Stimulated activated CD4-positive, alpha-beta T cell treated with anti-CD3 and anti-CD28 coated beads, Interleukin-4, amount 100 ng/mL, for 4 hours (primary cell): ENCODE data around the gene BCDIN3D.
A peak's percentile ranks its signal among the peaks of the same experiment; 100 is the strongest.
"Not testable (repeated sequence)": the region's sequence is repeated elsewhere in the genome, so short reads cannot be mapped to it uniquely, and the experiment has no call there.

Source experiments
- DNase-seq, 2 experiments: peaks; one replicate each; pipeline ENCODE4 v3.0.0-alpha.2; 2020

The BCDIN3D gene

GRCh38 chr12:49842519-49843352, at the start of gene BCDIN3D:
TSS of gene BCDIN3D (minus strand) at chr12:49843106. CDS start at chr12:49843087, 19 bp downstream.
- peak; percentile 90 to 95 for DNase-seq

GRCh38 chr12:49892084-49892731, 49.3 kb upstream of the BCDIN3D start:
- no peak for DNase-seq

- no peak for DNase-seq
These were observed 48.6 kb upstream of the BCDIN3D start for GRCh38 chr12:49891476-49891875.

- DNase-seq = no peak
These were observed 48.1 kb upstream of the BCDIN3D start for GRCh38 chr12:49891012-49891411.

GRCh38 chr12:49890096-49890461, 47.2 kb upstream of the BCDIN3D start:
- DNase-seq = no peak

- DNase-seq = no peak
These were observed 46.6 kb upstream of the BCDIN3D start for GRCh38 chr12:49889361-49890095.

- no peak for DNase-seq
These were observed 45.7 kb upstream of the BCDIN3D start for GRCh38 chr12:49888461-49889151.

- no peak for DNase-seq
These were observed 44.9 kb upstream of the BCDIN3D start for GRCh38 chr12:49887536-49888401.

- DNase-seq = no peak
These were observed 44.2 kb upstream of the BCDIN3D start for GRCh38 chr12:49887091-49887490.

GRCh38 chr12:49885663-49886461, 43.0 kb upstream of the BCDIN3D start:
- DNase-seq = no peak

- DNase-seq = no peak
These were observed 42.2 kb upstream of the BCDIN3D start for GRCh38 chr12:49885118-49885517.

GRCh38 chr12:49882851-49883464, 40.1 kb upstream of the BCDIN3D start:
- no peak for DNase-seq

- DNase-seq = no peak
These were observed 39.4 kb upstream of the BCDIN3D start for GRCh38 chr12:49882248-49882850.

GRCh38 chr12:49881415-49882247, 38.7 kb upstream of the BCDIN3D start:
- DNase-seq = no peak

GRCh38 chr12:49880756-49881414, 38.0 kb upstream of the BCDIN3D start:
- DNase-seq = no peak

- not testable (repeated sequence) for DNase-seq
These were observed 36.2 kb upstream of the BCDIN3D start for GRCh38 chr12:49879065-49879464.

GRCh38 chr12:49878021-49878420, 35.1 kb upstream of the BCDIN3D start:
- no peak for DNase-seq

- DNase-seq = no peak
These were observed 34.2 kb upstream of the BCDIN3D start for GRCh38 chr12:49877066-49877465.

- no peak for DNase-seq
These were observed 33.2 kb upstream of the BCDIN3D start for GRCh38 chr12:49876070-49876469.
